Stimulated activated CD4-positive, alpha-beta T cell treated with anti-CD3 and anti-CD28 coated beads, Interleukin-12 subunit alpha, Interleukin-12 subunit beta, amount 100 ng/mL, for 24 hours (primary cell): ENCODE results near the gene RABGGTB.
"Not testable (repeated sequence)": the region's sequence is repeated elsewhere in the genome, so short reads cannot be mapped to it uniquely, and the experiment has no call there.

Experiments used
- DNase-seq, 2 experiments: peaks; one replicate each; pipeline ENCODE4 v3.0.0-alpha.2; 2020; ENCODE audit warnings: low read depth in 2 of 2

The RABGGTB gene

GRCh38 chr1:75795703-75796193, 9.7 kb downstream of the RABGGTB start:
- DNase-seq, result no peak

GRCh38 chr1:75796376-75797272, 10.6 kb downstream of the RABGGTB start, which contains the start of gene MSH4:
TSS of gene MSH4 (plus strand) at chr1:75796882. CDS start at chr1:75796986, 104 bp downstream.
- DNase-seq, result peak in 1 of 2 experiments; percentile 49

GRCh38 chr1:75797273-75797588, 11.2 kb downstream of the RABGGTB start:
- DNase-seq, result no peak

- DNase-seq, result no peak
Observed at GRCh38 chr1:75797606-75798216, 11.7 kb downstream of the RABGGTB start.

- DNase-seq, result not testable (repeated sequence)
Observed at GRCh38 chr1:75801480-75801879, 15.4 kb downstream of the RABGGTB start.

- no peak for DNase-seq
Observed at GRCh38 chr1:75808921-75809320, 22.9 kb downstream of the RABGGTB start.

GRCh38 chr1:75810113-75810512, 24.1 kb downstream of the RABGGTB start:
- not testable (repeated sequence) for DNase-seq

GRCh38 chr1:75811211-75811981, 25.3 kb downstream of the RABGGTB start:
- no peak for DNase-seq

- no peak for DNase-seq
Observed at GRCh38 chr1:75812065-75812464, 26.0 kb downstream of the RABGGTB start.

- DNase-seq, result not testable (repeated sequence)
Observed at GRCh38 chr1:75823596-75823995, 37.5 kb downstream of the RABGGTB start.

- DNase-seq, result no peak
Observed at GRCh38 chr1:75836528-75837100, 50.6 kb downstream of the RABGGTB start.

- DNase-seq, result no peak
Observed at GRCh38 chr1:75838079-75838478, 52.0 kb downstream of the RABGGTB start.

GRCh38 chr1:75841421-75841820, 55.4 kb downstream of the RABGGTB start:
- DNase-seq, result no peak
